Gastrocnemius medialis (tissue), 4 donors: Measurements from ENCODE around the gene RASAL2.

ENCODE experiments used
- CTCF ChIP-seq, 5 experiments: fragments of 450-650 bp in 3 of 5; fragments of 200-600 bp in 2 of 5; sonication (generic) in 2 of 5; IDR thresholded peaks in 4 of 5; conservative IDR thresholded peaks in 1 of 5; 1 replicate in 4 of 5; 2 replicates in 1 of 5; pipeline ENCODE4 v1.5.1; 2016 to 2019; ENCODE audit warnings: antibody characterized with exemption in 5 of 5, mild to moderate bottlenecking in 3 of 5, moderate library complexity in 3 of 5
- POLR2A ChIP-seq, 2 donors: fragments of 450-650 bp; IDR thresholded peaks; one replicate each; pipeline ENCODE4 v1.6.1; 2017; ENCODE audit warnings: antibody characterized with exemption in 2 of 2, mild to moderate bottlenecking in 2 of 2, moderate library complexity in 2 of 2

GRCh38 chr1:178218550-178218949 lies 124.6 kb downstream of the RASAL2 start:
- no peak for TF ChIP-seq CTCF (IDR thresholded peaks at IDR 0.05 in 4 of 5, conservative IDR thresholded peaks at IDR 0.05 in 1 of 5)
- no peak for TF ChIP-seq POLR2A (IDR thresholded peaks at IDR 0.05)
